ENCODE data around the gene PHACTR2.

GRCh38 chr6:143687591-143687990, 9.8 kb downstream of the PHACTR2 start:
- no peak for TF ChIP-seq CTCF (IDR thresholded peaks at IDR 0.05)
- TF ChIP-seq POLR2A (IDR thresholded peaks at IDR 0.05) = no peak
- no peak for TF ChIP-seq POLR2AphosphoS5 (IDR thresholded peaks at IDR 0.05)
- no peak for TF ChIP-seq EP300 (IDR thresholded peaks at IDR 0.05)

Data from upper lobe of left lung (tissue), 4 donors.